T-cell (primary cell): Measurements from ENCODE around the gene WBP11. TPM values are rescaled to one million over a fixed set of nuclear protein-coding genes. Genes with fewer than 3 reads are reported as not detected.

ENCODE experiments used
- ATAC-seq, 4 experiments: fragments of 200-7000 bp in 3 of 4; fragments of 150-1000 bp in 1 of 4; cut with Tn5 transposase; replicated peaks in 1 of 4; 1 replicate in 3 of 4; 2 replicates in 1 of 4; pipeline ENCODE4 v1.10.0; 2021; ENCODE audit warnings: moderate library complexity in 3 of 4, mild to moderate bottlenecking in 2 of 4, moderate number of reproducible peaks in 1 of 4
- CTCF ChIA-PET, 2 donors: fragments of 300-600 bp; sonication (Branson Sonifier 250); formaldehyde crosslinking; loops; one replicate each; lab custom pipeline; 2022; ENCODE audit warnings: antibody characterized with exemption in 2 of 2; lab: Charles Lee
- POLR2A ChIA-PET, 2 donors: fragments of 300-600 bp; sonication (Branson Sonifier 250); formaldehyde crosslinking; loops; one replicate each; lab custom pipeline; 2022; ENCODE audit warnings: antibody characterized with exemption in 2 of 2; lab: Charles Lee
- DNase-seq, 35 experiments: peaks; one replicate each; pipeline versions ENCODE4 v3.0.0 to v3.0.0-alpha.2; 2013 to 2023
- H3K27ac ChIP-seq: one replicate; pipeline ENCODE4 v1.5.1; 2013; ENCODE audit warnings: low read length
- H3K27me3 ChIP-seq, 2 experiments: replicated peaks in 1 of 2; 1 replicate in 1 of 2; 2 replicates in 1 of 2; pipeline versions ENCODE4 v1.6.1 to v1.7.0; 2013; ENCODE audit warnings: low read length in 1 of 2, mixed read lengths in 1 of 2; ENCODE audit not compliant: control insufficient read depth in 2 of 2, insufficient read depth in 2 of 2; ENCODE audit errors: extremely low read depth in 1 of 2
- H3K36me3 ChIP-seq, 2 donors: 1 replicate in 1 of 2; 2 replicates in 1 of 2; pipeline versions ENCODE4 v1.6.1 to v1.7.0; 2013; ENCODE audit warnings: low read length in 1 of 2; ENCODE audit not compliant: control insufficient read depth in 2 of 2, insufficient read depth in 1 of 2; ENCODE audit errors: extremely low read depth in 1 of 2
- H3K4me1 ChIP-seq, 2 experiments: 1 replicate in 1 of 2; 2 replicates in 1 of 2; pipeline versions ENCODE4 v1.6.1 to v1.7.0; 2013; ENCODE audit warnings: low read length in 2 of 2, mixed read lengths in 1 of 2; ENCODE audit not compliant: insufficient read depth in 2 of 2, control insufficient read depth in 1 of 2; ENCODE audit errors: extremely low read depth in 1 of 2
- H3K4me3 ChIP-seq, 2 donors: 1 replicate in 1 of 2; 2 replicates in 1 of 2; pipeline versions ENCODE4 v1.5.1 to v1.7.0; 2013; ENCODE audit warnings: mild to moderate bottlenecking in 2 of 2, low read length in 1 of 2, moderate library complexity in 1 of 2; ENCODE audit not compliant: control insufficient read depth in 1 of 2; ENCODE audit errors: extremely low read depth in 1 of 2
- H3K9me3 ChIP-seq: 2 replicates; pipeline ENCODE4 v1.7.0; 2013
- H3K27ac Mint-ChIP-seq, 2 donors: one replicate each; pipeline ENCODE4 v1.8.0; 2020 to 2021; ENCODE audit warnings: mild to moderate bottlenecking in 2 of 2, mixed read lengths in 2 of 2
- H3K27me3 Mint-ChIP-seq, 2 donors: one replicate each; pipeline ENCODE4 v1.8.0; 2021 to 2022; ENCODE audit warnings: mixed read lengths in 2 of 2
- H3K36me3 Mint-ChIP-seq: one replicate; pipeline ENCODE4 v1.8.0; 2021; ENCODE audit warnings: mixed read lengths
- H3K4me1 Mint-ChIP-seq, 3 donors: one replicate each; pipeline ENCODE4 v1.8.0; 2020 to 2022; ENCODE audit warnings: mixed read lengths in 3 of 3, mild to moderate bottlenecking in 1 of 3
- H3K4me3 Mint-ChIP-seq, 3 donors: one replicate each; pipeline ENCODE4 v1.8.0; 2020 to 2022; ENCODE audit warnings: mild to moderate bottlenecking in 3 of 3, mixed read lengths in 3 of 3, moderate library complexity in 3 of 3
- H3K9me3 Mint-ChIP-seq, 3 donors: one replicate each; pipeline ENCODE4 v1.8.0; 2020 to 2022; ENCODE audit warnings: mixed read lengths in 3 of 3
- WGBS: methylation state at CpG from one replicate; pipeline ENCODE4 v1.1.5; 2013; ENCODE audit warnings: missing lambda C conversion rate; ENCODE audit not compliant: insufficient coverage; 5-methylcytosine and 5-hydroxymethylcytosine counted together
- total RNA-seq, 35 experiments: library from RNA in 6 of 35; stranded (reverse) in 6 of 35; fragments of 120-200 nt in 1 of 35; gene quantifications; one replicate each; pipeline versions ENCODE4 v1.2.1 to v1.2.4 and lab custom pipeline; 2013 to 2026

WBP11 gene
- total RNA-seq, 5 donors from 2014 or later (not counting 1 experiment from before 2014, with no cell fraction given): 72.6 to 122 (median 80.6) TPM

GRCh38 chr12:14795028-14795448, 8.2 kb downstream of the WBP11 start:
- Histone ChIP-seq H3K4me3 (no peak overlapping the region), H3K9me3 (no peaks in the 10 kb centered on the region), H3K36me3 (peaks cover 3 to 80% of the 10 kb centered on the region in 2 donors), H3K27ac (no peak overlapping the region), H3K4me1 (no peaks in the 10 kb centered on the region), H3K27me3 (no peaks in the 10 kb centered on the region)
- no peaks in the 10 kb centered on the region for H3K27me3 Mint-ChIP-seq
- no CpG with 5 or more reads among the region's 4 CpGs for WGBS
- H3K27ac Mint-ChIP-seq: no peak overlapping the region
- H3K4me1 Mint-ChIP-seq: peaks cover 3 to 9% (median 4%) of the 10 kb centered on the region in 3 donors
- CTCF ChIA-PET: interaction anchor here (0.6 to 1.0 kb wide), 2 partner anchors 18 to 157 kb away, joined by 3 to 6 read pairs; no protein-coding TSS in a partner anchor
- POLR2A ChIA-PET: interaction anchor here in 1 of 2 donors (0.7 to 1.4 kb wide), 4 partner anchors 11 to 196 kb away, joined by 3 to 4 read pairs (median 4); no protein-coding TSS in a partner anchor
- ATAC-seq (no peak), DNase-seq (no peak)
- H3K4me3 Mint-ChIP-seq: no peak overlapping the region
- H3K36me3 Mint-ChIP-seq: peaks cover 69% of the 10 kb centered on the region
- H3K9me3 Mint-ChIP-seq: no peaks in the 10 kb centered on the region

GRCh38 chr12:14785568-14785967, 17.7 kb downstream of the WBP11 start:
- Mint-ChIP-seq H3K4me1 (peaks cover 0 to 5% (median 3%) of the 10 kb centered on the region in 3 donors), H3K27me3 (no peaks in the 10 kb centered on the region), H3K9me3 (no peaks in the 10 kb centered on the region), H3K27ac (no peak overlapping the region), H3K36me3 (peaks cover 38% of the 10 kb centered on the region), H3K4me3 (no peak overlapping the region)
- no peak overlapping the region for H3K4me3 ChIP-seq
- POLR2A ChIA-PET: interaction anchor here in 1 of 2 donors (0.7 to 1.0 kb wide), 3 partner anchors 11 to 17 kb away, joined by 3 to 5 read pairs (median 4); partner anchors contain the start of genes C12orf60 and WBP11
- H3K27me3 ChIP-seq: no peaks in the 10 kb centered on the region
- peaks cover 0 to 52% of the 10 kb centered on the region in 2 donors for H3K36me3 ChIP-seq
- no peaks in the 10 kb centered on the region for H3K9me3 ChIP-seq
- ATAC-seq: no peak
- no peak overlapping the region for H3K27ac ChIP-seq
- no peak for DNase-seq
- no CpG with 5 or more reads among the region's 3 CpGs for WGBS
- no peaks in the 10 kb centered on the region for H3K4me1 ChIP-seq
- CTCF ChIA-PET: interaction anchor here (0.6 to 0.7 kb wide), 2 partner anchors 22 to 62 kb away, joined by 3 read pairs; no protein-coding TSS in a partner anchor

- Histone ChIP-seq H3K4me3 (no peak overlapping the region), H3K4me1 (no peaks in the 10 kb centered on the region), H3K9me3 (no peaks in the 10 kb centered on the region), H3K36me3 (peaks cover 0 to 43% of the 10 kb centered on the region in 2 donors), H3K27me3 (no peaks in the 10 kb centered on the region), H3K27ac (no peak overlapping the region)
- Mint-ChIP-seq H3K36me3 (peaks cover 27% of the 10 kb centered on the region), H3K4me3 (no peak overlapping the region), H3K4me1 (peaks cover 0 to 8% (median 4%) of the 10 kb centered on the region in 3 donors), H3K9me3 (no peaks in the 10 kb centered on the region), H3K27me3 (no peaks in the 10 kb centered on the region), H3K27ac (no peak overlapping the region)
- ATAC-seq (no peak), DNase-seq (no peak)
- POLR2A ChIA-PET: interaction anchor here (0.6 to 1.6 kb wide), 7 partner anchors 8 to 534 kb away, joined by 3 to 5 read pairs (median 3); partner anchors contain the start of genes C12orf60 (in 1 of the 2) and WBP11 (in 1 of the 2)
- WGBS: no CpG with 5 or more reads among the region's 2 CpGs
- CTCF ChIA-PET: interaction anchor here (1.2 to 1.9 kb wide), 3 partner anchors 10 to 18 kb away, joined by 3 to 13 read pairs (median 7); a partner anchor contains a TSS
These were observed 18.8 kb downstream of the WBP11 start for GRCh38 chr12:14784471-14784870.

GRCh38 chr12:14782756-14783155, 20.5 kb downstream of the WBP11 start:
- no peak for DNase-seq
- peaks cover 0 to 8% (median 4%) of the 10 kb centered on the region in 3 donors for H3K4me1 Mint-ChIP-seq
- no peaks in the 10 kb centered on the region for H3K27me3 Mint-ChIP-seq
- CTCF ChIA-PET: interaction anchor here (0.8 to 1.1 kb wide), 2 partner anchors 19 to 20 kb away, joined by 3 to 5 read pairs; partner anchors contain the start of genes C12orf60 (in 1 of the 2) and WBP11 (in 1 of the 2)
- H3K27ac Mint-ChIP-seq: no peak overlapping the region
- no peaks in the 10 kb centered on the region for H3K9me3 Mint-ChIP-seq
- H3K4me3 ChIP-seq: no peak overlapping the region
- H3K4me1 ChIP-seq: no peaks in the 10 kb centered on the region
- no peak overlapping the region for H3K4me3 Mint-ChIP-seq
- H3K27me3 ChIP-seq: no peaks in the 10 kb centered on the region
- no peak overlapping the region for H3K27ac ChIP-seq
- POLR2A ChIA-PET: interaction anchor here (1.2 to 1.8 kb wide), 3 partner anchors 8 to 13 kb away, joined by 4 to 5 read pairs (median 4); no protein-coding TSS in a partner anchor
- peaks cover 16% of the 10 kb centered on the region for H3K36me3 Mint-ChIP-seq
- H3K36me3 ChIP-seq: peaks cover 0 to 27% of the 10 kb centered on the region in 2 donors
- ATAC-seq: no peak
- no peaks in the 10 kb centered on the region for H3K9me3 ChIP-seq

- no peak overlapping the region for H3K27ac ChIP-seq
- ATAC-seq: no peak
- WGBS: no CpG with 5 or more reads among the region's 2 CpGs
- H3K9me3 Mint-ChIP-seq: no peaks in the 10 kb centered on the region
- H3K27me3 Mint-ChIP-seq: no peaks in the 10 kb centered on the region
- peaks cover 6% of the 10 kb centered on the region for H3K36me3 Mint-ChIP-seq
- H3K9me3 ChIP-seq: no peaks in the 10 kb centered on the region
- peaks cover under 1 to 9% (median 5%) of the 10 kb centered on the region in 3 donors for H3K4me1 Mint-ChIP-seq
- CTCF ChIA-PET: no interaction called here
- DNase-seq: no peak
- H3K4me1 ChIP-seq: no peaks in the 10 kb centered on the region
- H3K36me3 ChIP-seq: peaks cover 0 to 17% of the 10 kb centered on the region in 2 donors
- no peak overlapping the region for H3K27ac Mint-ChIP-seq
- POLR2A ChIA-PET: interaction anchor here (0.6 to 1.8 kb wide), 7 partner anchors 10 to 1994 kb away, joined by 3 to 7 read pairs (median 4); a partner anchor contains a TSS
- no peak overlapping the region for H3K4me3 ChIP-seq
- H3K4me3 Mint-ChIP-seq: no peak overlapping the region
- H3K27me3 ChIP-seq: no peaks in the 10 kb centered on the region
These were observed 21.7 kb downstream of the WBP11 start for GRCh38 chr12:14781563-14781962.

GRCh38 chr12:14780859-14781258, 22.4 kb downstream of the WBP11 start:
- Histone ChIP-seq H3K36me3 (peaks cover 0 to 15% of the 10 kb centered on the region in 2 donors), H3K27ac (no peak overlapping the region), H3K4me3 (no peak overlapping the region), H3K9me3 (no peaks in the 10 kb centered on the region), H3K4me1 (peaks cover 0 to 2% of the 10 kb centered on the region in 2 experiments), H3K27me3 (no peaks in the 10 kb centered on the region)
- Mint-ChIP-seq H3K9me3 (no peaks in the 10 kb centered on the region), H3K27me3 (no peaks in the 10 kb centered on the region), H3K4me1 (peaks cover 8 to 16% (median 12%) of the 10 kb centered on the region in 3 donors), H3K36me3 (peaks cover 5% of the 10 kb centered on the region), H3K27ac (no peak overlapping the region), H3K4me3 (no peak overlapping the region)
- CTCF ChIA-PET: interaction anchor here in 1 of 2 donors (0.5 to 0.6 kb wide), 2 partner anchors 13 to 136 kb away, joined by 3 read pairs; no protein-coding TSS in a partner anchor
- POLR2A ChIA-PET: interaction anchor here in 1 of 2 donors (0.6 kb wide), 1 partner anchor 10 kb away, joined by 3 read pairs; a partner anchor contains a TSS
- WGBS: no CpG with 5 or more reads among the region's 3 CpGs
- DNase-seq: no peak
- no peak for ATAC-seq
